CMK (cell line): ENCODE data around the gene HCFC1R1.

ENCODE experiments used
- DNase-seq: peaks from one replicate; pipeline ENCODE4 v3.0.0-alpha.2; 2010; ENCODE audit warnings: low read depth

HCFC1R1 gene

DNA sequence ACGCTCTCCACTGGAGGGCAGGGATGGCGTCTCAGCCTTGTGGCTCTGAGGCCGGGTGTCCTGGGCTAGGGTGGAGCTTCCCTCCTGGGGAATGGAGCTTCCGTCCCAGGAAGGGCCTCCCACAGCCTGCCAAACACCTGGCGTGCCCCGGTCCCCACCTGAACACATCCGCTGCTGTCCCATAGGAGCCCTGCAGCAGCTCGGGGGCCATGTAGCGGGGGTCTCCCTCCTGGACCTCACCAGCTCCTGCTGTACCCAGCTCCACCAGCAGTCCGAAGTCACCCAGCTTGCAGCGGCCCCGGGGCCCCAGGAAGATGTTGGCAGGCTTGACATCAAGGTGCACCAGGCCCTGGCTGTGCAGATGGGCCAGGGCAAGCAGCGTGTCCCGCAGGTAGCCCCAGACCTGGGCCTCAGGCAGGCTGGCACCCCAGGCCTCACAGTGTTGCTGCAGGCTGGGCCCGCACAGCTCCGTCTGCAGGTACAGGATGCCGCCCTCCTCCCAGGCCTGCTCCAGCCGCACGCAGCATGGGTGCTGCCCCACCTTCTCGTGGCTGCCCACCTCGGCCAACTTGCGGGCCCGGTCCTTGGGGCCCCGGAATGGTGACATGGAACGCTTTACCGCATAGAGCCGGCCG, 48.5 kb downstream of the HCFC1R1 start:
- DNase-seq: no peak

DNA sequence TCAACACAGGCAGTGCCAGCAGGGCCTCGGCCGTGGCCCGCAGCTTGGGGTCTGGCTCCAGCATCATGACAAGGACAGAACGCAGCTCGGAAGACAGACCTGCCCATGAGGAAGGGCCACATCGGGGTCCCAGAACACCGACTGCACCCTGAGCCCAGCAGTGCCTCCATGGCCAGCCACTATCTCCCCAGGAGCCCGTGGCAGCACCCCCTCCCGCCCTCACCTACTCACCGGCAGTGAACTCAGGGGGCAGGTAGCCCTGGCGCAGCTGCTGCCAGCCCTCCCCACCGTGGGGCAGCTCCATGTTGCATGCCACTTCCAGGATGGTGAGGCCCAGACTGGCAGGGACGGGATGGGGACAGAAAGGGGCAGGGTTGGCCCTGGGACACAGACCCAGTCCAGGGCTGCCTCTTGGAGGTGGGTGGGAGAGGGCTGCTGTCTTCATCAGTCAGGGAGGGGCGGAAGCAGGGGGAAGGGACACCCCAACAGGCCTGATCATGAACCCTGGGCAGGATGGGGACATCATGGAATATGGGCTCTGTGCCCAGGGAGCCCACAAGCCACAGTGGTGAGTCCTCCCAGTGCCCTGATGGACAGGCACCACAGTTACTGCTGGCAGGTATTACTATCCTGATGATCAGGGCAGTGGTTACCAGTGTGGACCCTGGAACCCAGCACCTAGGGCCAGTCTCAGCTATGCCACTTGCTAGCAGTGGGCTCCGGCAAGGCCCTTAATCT, 49.3 kb downstream of the HCFC1R1 start:
- DNase-seq: no peak

DNA sequence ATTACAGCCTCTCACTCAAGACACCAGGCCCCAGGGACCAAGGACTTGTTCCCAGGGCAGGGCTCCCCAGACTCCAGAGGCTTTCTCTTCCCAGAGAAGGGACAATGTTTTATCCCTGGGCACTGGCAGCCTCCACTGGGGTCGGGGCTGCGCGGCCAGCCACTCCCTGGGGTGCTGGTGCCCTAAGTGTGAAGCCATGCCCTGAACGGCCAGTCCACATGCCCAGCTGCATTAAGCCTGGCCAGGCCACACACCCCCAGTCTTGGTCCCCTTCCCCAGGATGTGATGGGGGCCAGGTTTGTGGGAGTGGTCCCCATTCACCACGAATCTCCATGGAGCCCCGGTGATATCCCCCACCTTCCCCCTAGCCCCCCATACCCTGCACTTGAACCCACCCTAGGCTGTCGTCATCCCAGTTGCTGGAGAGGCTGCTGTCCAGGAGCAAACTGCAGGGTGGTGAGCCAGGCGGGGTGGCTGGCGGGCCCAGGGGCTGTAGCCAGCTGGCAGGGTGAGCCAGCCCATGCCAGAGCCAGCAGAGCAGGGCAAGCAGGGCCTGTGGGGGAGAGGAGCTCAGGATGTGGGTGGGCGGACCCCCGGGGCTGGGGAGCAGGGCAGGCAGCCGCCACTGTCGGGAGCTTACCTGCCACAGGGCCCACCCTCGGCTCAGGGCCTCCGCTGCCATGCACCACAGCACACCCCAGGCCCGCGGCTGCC, 50.0 kb downstream of the HCFC1R1 start:
- no peak for DNase-seq

DNA sequence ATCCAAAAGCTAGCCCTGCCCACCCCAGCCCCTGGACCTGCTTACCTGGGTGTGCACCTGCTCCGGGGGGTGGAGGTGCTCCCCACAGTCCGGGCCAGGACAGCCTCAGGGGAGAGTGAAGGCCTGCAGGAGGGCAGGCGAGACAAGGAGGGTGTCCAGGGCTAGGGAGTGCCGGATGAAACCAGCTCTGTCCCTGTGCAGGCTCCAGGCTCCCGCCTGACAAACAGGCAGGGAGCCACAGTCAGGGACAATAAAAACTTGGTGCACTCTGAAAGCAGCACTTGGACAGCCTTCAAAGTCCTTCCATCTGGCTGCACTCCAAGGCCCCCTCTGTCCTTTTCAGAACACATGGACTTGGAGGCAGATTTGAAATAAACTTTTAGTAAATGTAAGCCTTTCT, 50.6 kb downstream of the HCFC1R1 start:
- no peak for DNase-seq
